ENCODE measurements around the gene ATG9A.

- TF ChIP-seq CTCF (IDR thresholded peaks at IDR 0.05) (no peak), POLR2A (IDR thresholded peaks at IDR 0.05) (no peak), POLR2AphosphoS5 (IDR thresholded peaks at IDR 0.05) (no peak), EP300 (IDR thresholded peaks at IDR 0.05) (no peak)
These were observed 40.1 kb upstream of the ATG9A start for GRCh38 chr2:219269362-219270054.

Data from sigmoid colon (tissue), 4 donors.